Astrocyte (in vitro differentiated cells and primary cell): ENCODE results near the gene STAG2. TPM values are rescaled to one million over a fixed set of nuclear protein-coding genes. Genes with fewer than 3 reads are reported as not detected.
A peak's percentile ranks its signal among the peaks of the same experiment; 100 is the strongest.

Experiments
- DNase-seq: peaks from one replicate; pipeline ENCODE4 v3.0.0-alpha.2; 2010; ENCODE audit warnings: low read depth
- FAIRE-seq: peaks from 2 replicates; lab custom pipeline; 2011; peaks lifted over from hg19 to GRCh38; lab: Jason Lieb, UNC
- H2AFZ ChIP-seq: 2 replicates; pipeline ENCODE4 v1.6.0; 2012; ENCODE audit warnings: low read depth, low read length, inconsistent platforms
- H3K27ac ChIP-seq: 2 replicates; pipeline ENCODE4 v1.5.1; 2011; ENCODE audit warnings: low read depth, low read length, inconsistent platforms
- H3K27me3 ChIP-seq: 2 replicates; pipeline ENCODE4 v1.6.0; 2011; ENCODE audit warnings: low read length, inconsistent platforms; ENCODE audit not compliant: insufficient read depth
- H3K36me3 ChIP-seq: 2 replicates; pipeline ENCODE4 v1.5.1; 2011; ENCODE audit warnings: low read length, inconsistent platforms; ENCODE audit not compliant: insufficient read depth
- H3K4me1 ChIP-seq: 2 replicates; pipeline ENCODE4 v1.5.1; 2011; ENCODE audit warnings: low read length, inconsistent platforms; ENCODE audit not compliant: insufficient read depth
- H3K4me2 ChIP-seq: 2 replicates; pipeline ENCODE4 v1.6.0; 2012; ENCODE audit warnings: low read length, inconsistent platforms
- H3K4me3 ChIP-seq: 2 replicates; pipeline ENCODE4 v1.5.1; 2011; ENCODE audit warnings: low read depth, mild to moderate bottlenecking, low read length, inconsistent platforms; ENCODE audit not compliant: insufficient read depth
- H3K79me2 ChIP-seq: 2 replicates; pipeline ENCODE4 v1.6.0; 2012; ENCODE audit warnings: mild to moderate bottlenecking, low read length, inconsistent platforms; ENCODE audit not compliant: insufficient read depth
- H3K9ac ChIP-seq: 2 replicates; pipeline ENCODE4 v1.6.0; 2012; ENCODE audit warnings: mild to moderate bottlenecking, low read length, inconsistent platforms
- H3K9me3 ChIP-seq: 2 replicates; pipeline ENCODE4 v1.5.1; 2012; ENCODE audit warnings: low read depth, mild to moderate bottlenecking, low read length, inconsistent platforms; ENCODE audit not compliant: insufficient read depth
- H4K20me1 ChIP-seq: 2 replicates; pipeline ENCODE4 v1.6.0; 2012; ENCODE audit warnings: low read length, inconsistent platforms; ENCODE audit not compliant: insufficient read depth
- H3K27ac Mint-ChIP-seq: one replicate; pipeline ENCODE4 v1.8.0; 2021; ENCODE audit warnings: mild to moderate bottlenecking, mixed read lengths; ENCODE audit not compliant: unreplicated experiment
- H3K27me3 Mint-ChIP-seq: one replicate; pipeline ENCODE4 v1.8.0; 2021; ENCODE audit warnings: low read depth, mixed read lengths; ENCODE audit not compliant: unreplicated experiment
- H3K36me3 Mint-ChIP-seq: one replicate; pipeline ENCODE4 v1.8.0; 2021; ENCODE audit warnings: low read depth, mixed read lengths; ENCODE audit not compliant: unreplicated experiment
- H3K4me1 Mint-ChIP-seq: one replicate; pipeline ENCODE4 v1.8.0; 2021; ENCODE audit warnings: low read depth, mixed read lengths; ENCODE audit not compliant: unreplicated experiment
- H3K4me3 Mint-ChIP-seq: one replicate; pipeline ENCODE4 v1.8.0; 2021; ENCODE audit warnings: mild to moderate bottlenecking, moderate library complexity, mixed read lengths; ENCODE audit not compliant: unreplicated experiment
- H3K9me3 Mint-ChIP-seq: one replicate; pipeline ENCODE4 v1.8.0; 2021; ENCODE audit warnings: mild to moderate bottlenecking, mixed read lengths; ENCODE audit not compliant: unreplicated experiment
- CTCF ChIP-seq: IDR thresholded peaks from 2 replicates; pipeline ENCODE4 v1.5.1; 2011; ENCODE audit warnings: low read depth, mild to moderate bottlenecking, inconsistent platforms, low read length, moderate library complexity; ENCODE audit not compliant: insufficient read depth
- EZH2 ChIP-seq: IDR thresholded peaks from 2 replicates; pipeline ENCODE4 v1.6.1; 2012; ENCODE audit warnings: mild to moderate bottlenecking, low read length, inconsistent platforms; ENCODE audit not compliant: insufficient read depth
- total RNA-seq: library from RNA; stranded (reverse); gene quantifications from 2 replicates; pipeline ENCODE4 v1.2.1, GENCODE V29; 2021

Gene STAG2
- total RNA-seq, 1 donor from 2014 or later = 51.2 TPM

- TF ChIP-seq CTCF = no peak
- no peak for TF ChIP-seq EZH2
- no peak overlapping the region for H3K27ac Mint-ChIP-seq
- Histone ChIP-seq H3K4me1 (no peaks in the 10 kb centered on the region), H3K27me3 (no peaks in the 10 kb centered on the region), H3K27ac (no peak overlapping the region), H3K79me2 (no peaks in the 10 kb centered on the region), H3K36me3 (no peaks in the 10 kb centered on the region), H3K9ac (no peak overlapping the region), H3K9me3 (no peaks in the 10 kb centered on the region), H4K20me1 (no peaks in the 10 kb centered on the region), H3K4me2 (no peak overlapping the region), H2AFZ (no peak overlapping the region), H3K4me3 (no peak overlapping the region)
- FAIRE-seq = no peak
- no peak for DNase-seq
- peaks cover 3% of the 10 kb centered on the region for H3K4me1 Mint-ChIP-seq
- H3K4me3 Mint-ChIP-seq = no peak overlapping the region
- H3K36me3 Mint-ChIP-seq = no peaks in the 10 kb centered on the region
- H3K9me3 Mint-ChIP-seq = peaks cover 2% of the 10 kb centered on the region
- H3K27me3 Mint-ChIP-seq = no peaks in the 10 kb centered on the region
These were observed 152.4 kb downstream of the STAG2 start for GRCh38 chrX:124113621-124114600.

DNA sequence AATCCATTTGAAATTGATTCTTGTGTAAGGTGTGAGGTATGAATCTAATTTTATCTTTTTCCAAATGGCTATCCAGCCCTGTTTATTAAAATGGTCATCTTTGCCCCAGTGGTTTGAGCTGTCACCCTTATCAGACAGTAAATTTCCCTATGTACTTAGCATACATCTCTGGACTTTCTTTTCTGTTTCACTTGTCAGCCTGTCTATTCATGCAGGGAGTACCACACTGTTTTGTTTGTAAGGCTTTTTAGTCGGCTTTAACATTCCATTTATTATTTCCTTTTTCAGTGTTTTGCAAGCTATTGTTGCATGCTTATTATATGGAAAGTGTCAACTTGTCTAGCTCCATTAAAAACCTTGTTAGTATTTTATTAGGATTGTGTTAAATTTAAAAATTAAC, 155.8 kb downstream of the STAG2 start:
- no peak overlapping the region for H3K4me3 Mint-ChIP-seq
- Histone ChIP-seq H3K27me3 (no peaks in the 10 kb centered on the region), H4K20me1 (no peaks in the 10 kb centered on the region), H3K4me3 (no peak overlapping the region), H3K27ac (no peak overlapping the region), H3K36me3 (no peaks in the 10 kb centered on the region), H2AFZ (no peak overlapping the region), H3K9me3 (no peaks in the 10 kb centered on the region), H3K4me2 (no peak overlapping the region), H3K79me2 (no peaks in the 10 kb centered on the region), H3K9ac (no peak overlapping the region), H3K4me1 (no peaks in the 10 kb centered on the region)
- no peaks in the 10 kb centered on the region for H3K9me3 Mint-ChIP-seq
- FAIRE-seq (peak; percentile 62), DNase-seq (no peak)
- H3K27ac Mint-ChIP-seq = no peak overlapping the region
- no peaks in the 10 kb centered on the region for H3K27me3 Mint-ChIP-seq
- TF ChIP-seq CTCF = no peak
- TF ChIP-seq EZH2 = no peak
- no peaks in the 10 kb centered on the region for H3K36me3 Mint-ChIP-seq
- peaks cover 7% of the 10 kb centered on the region for H3K4me1 Mint-ChIP-seq

GRCh38 chrX:124125471-124125870, 164.0 kb downstream of the STAG2 start:
- H3K4me2 ChIP-seq = no peak overlapping the region
- no peaks in the 10 kb centered on the region for H3K36me3 ChIP-seq
- Mint-ChIP-seq H3K9me3 (no peaks in the 10 kb centered on the region), H3K4me3 (no peak overlapping the region), H3K27ac (no peak overlapping the region), H3K27me3 (no peaks in the 10 kb centered on the region), H3K4me1 (peaks cover 4% of the 10 kb centered on the region), H3K36me3 (no peaks in the 10 kb centered on the region)
- no peak overlapping the region for H3K27ac ChIP-seq
- no peaks in the 10 kb centered on the region for H3K4me1 ChIP-seq
- H2AFZ ChIP-seq = no peak overlapping the region
- no peaks in the 10 kb centered on the region for H4K20me1 ChIP-seq
- FAIRE-seq (peak; percentile 32), DNase-seq (no peak)
- H3K79me2 ChIP-seq = no peaks in the 10 kb centered on the region
- no peaks in the 10 kb centered on the region for H3K9me3 ChIP-seq
- no peak overlapping the region for H3K4me3 ChIP-seq
- TF ChIP-seq EZH2 (no peak), CTCF (no peak)
- H3K27me3 ChIP-seq = no peaks in the 10 kb centered on the region
- no peak overlapping the region for H3K9ac ChIP-seq
